Cardiac muscle cell (in vitro differentiated cells and primary cell): ENCODE measurements around the gene HS2ST1. TPM values are rescaled to one million over a fixed set of nuclear protein-coding genes. Genes with fewer than 3 reads are reported as not detected.

Source experiments
- DNase-seq, 2 donors: peaks; one replicate each; pipeline versions ENCODE4 v3.0.0 to v3.0.0-alpha.2; 2010 to 2017; ENCODE audit warnings: low read depth in 1 of 2, low spot score in 1 of 2
- H3K27ac ChIP-seq: fragments of 200-600 bp; sonication (generic); 2 replicates; pipeline ENCODE4 v1.5.1; 2016
- H3K27me3 ChIP-seq: fragments of 200-600 bp; sonication (generic); 2 replicates; pipeline ENCODE4 v1.6.0; 2016; ENCODE audit warnings: control low read depth
- H3K36me3 ChIP-seq: fragments of 200-600 bp; sonication (generic); 2 replicates; pipeline ENCODE4 v1.5.1; 2016; ENCODE audit warnings: control low read depth
- H3K4me1 ChIP-seq: fragments of 200-600 bp; sonication (generic); 2 replicates; pipeline ENCODE4 v1.8.1; 2017; ENCODE audit warnings: low read depth, mild to moderate bottlenecking, mixed run types
- H3K4me3 ChIP-seq: fragments of 200-600 bp; sonication (generic); 2 replicates; pipeline ENCODE4 v1.5.1; 2016; ENCODE audit warnings: mild to moderate bottlenecking
- H3K9me3 ChIP-seq: fragments of 200-600 bp; sonication (generic); 2 replicates; pipeline ENCODE4 v1.5.1; 2017; ENCODE audit warnings: low read depth, mild to moderate bottlenecking, control low read depth
- polyA plus RNA-seq: library from polyadenylated mRNA; unstranded; fragments of >200 nt; fragmentation: Nextera tagmentation; extraction: Ambion mirVana; gene quantifications from 2 replicates; pipeline ENCODE4 v1.2.1, GENCODE V29; 2016
- total RNA-seq: library from RNA; depleted of rRNA; stranded (reverse); fragments of >200 nt; gene quantifications from 2 replicates; pipeline ENCODE4 v1.2.3, GENCODE V29; 2016
- TF ChIP-seq, protein P1 (sequence below): IDR thresholded peaks from 2 replicates; pipeline ENCODE4 v1.5.1; 2012; ENCODE audit warnings: low read depth, mild to moderate bottlenecking, low read length

The HS2ST1 gene
- total and polyA plus RNA-seq, 2 experiments from 2014 or later: 13.9 to 19.0 TPM

DNA sequence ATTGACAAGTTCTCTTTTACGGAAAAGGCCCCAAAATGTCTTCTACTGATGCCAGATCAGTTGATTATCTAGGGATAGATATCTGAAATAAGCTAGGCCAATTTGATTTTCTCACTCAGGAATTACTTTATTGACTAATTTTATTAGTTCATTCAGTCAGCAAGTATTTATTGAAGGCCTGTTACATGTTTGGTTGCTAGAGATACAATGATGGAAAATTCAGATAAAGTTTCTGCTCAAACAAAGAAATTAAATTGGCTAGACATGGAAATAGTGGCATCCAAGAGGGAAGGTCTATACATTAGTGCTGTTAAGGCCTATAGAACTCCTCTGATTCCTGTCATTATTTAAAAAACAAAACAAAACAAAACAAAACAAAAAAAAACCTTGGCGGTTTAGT is 56.5 kb downstream of the HS2ST1 start:
- Histone ChIP-seq H3K27me3 (no peaks in the 10 kb centered on the region), H3K36me3 (no peaks in the 10 kb centered on the region), H3K27ac (no peak overlapping the region), H3K9me3 (no peaks in the 10 kb centered on the region), H3K4me1 (peaks cover 3% of the 10 kb centered on the region), H3K4me3 (no peak overlapping the region)
- DNase-seq: no peak
- TF ChIP-seq, protein P1, sequence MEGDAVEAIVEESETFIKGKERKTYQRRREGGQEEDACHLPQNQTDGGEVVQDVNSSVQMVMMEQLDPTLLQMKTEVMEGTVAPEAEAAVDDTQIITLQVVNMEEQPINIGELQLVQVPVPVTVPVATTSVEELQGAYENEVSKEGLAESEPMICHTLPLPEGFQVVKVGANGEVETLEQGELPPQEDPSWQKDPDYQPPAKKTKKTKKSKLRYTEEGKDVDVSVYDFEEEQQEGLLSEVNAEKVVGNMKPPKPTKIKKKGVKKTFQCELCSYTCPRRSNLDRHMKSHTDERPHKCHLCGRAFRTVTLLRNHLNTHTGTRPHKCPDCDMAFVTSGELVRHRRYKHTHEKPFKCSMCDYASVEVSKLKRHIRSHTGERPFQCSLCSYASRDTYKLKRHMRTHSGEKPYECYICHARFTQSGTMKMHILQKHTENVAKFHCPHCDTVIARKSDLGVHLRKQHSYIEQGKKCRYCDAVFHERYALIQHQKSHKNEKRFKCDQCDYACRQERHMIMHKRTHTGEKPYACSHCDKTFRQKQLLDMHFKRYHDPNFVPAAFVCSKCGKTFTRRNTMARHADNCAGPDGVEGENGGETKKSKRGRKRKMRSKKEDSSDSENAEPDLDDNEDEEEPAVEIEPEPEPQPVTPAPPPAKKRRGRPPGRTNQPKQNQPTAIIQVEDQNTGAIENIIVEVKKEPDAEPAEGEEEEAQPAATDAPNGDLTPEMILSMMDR: no peak

DNA sequence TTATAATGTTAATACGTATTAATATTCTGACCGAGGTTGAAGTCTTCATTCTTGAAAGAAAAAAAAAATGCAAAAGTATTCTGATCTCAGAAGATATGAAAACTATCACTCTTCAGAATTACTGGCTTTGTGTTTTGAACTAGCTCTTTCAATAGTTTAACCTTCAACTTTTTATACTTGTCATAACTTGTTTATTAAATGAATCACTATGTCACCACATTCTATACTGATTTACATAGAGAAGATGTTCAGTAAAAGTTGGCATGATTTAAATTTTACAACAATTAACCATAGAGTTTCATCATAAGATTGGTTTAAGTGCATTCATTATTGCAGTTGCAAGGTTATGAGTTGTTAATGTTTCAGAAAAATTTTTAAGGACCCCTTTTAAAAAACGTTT is 57.3 kb downstream of the HS2ST1 start:
- DNase-seq: no peak
- Histone ChIP-seq H3K4me1 (no peaks in the 10 kb centered on the region), H3K36me3 (no peaks in the 10 kb centered on the region), H3K4me3 (no peak overlapping the region), H3K27ac (no peak overlapping the region), H3K27me3 (no peaks in the 10 kb centered on the region), H3K9me3 (no peaks in the 10 kb centered on the region)
- TF ChIP-seq, protein P1: no peak

DNA sequence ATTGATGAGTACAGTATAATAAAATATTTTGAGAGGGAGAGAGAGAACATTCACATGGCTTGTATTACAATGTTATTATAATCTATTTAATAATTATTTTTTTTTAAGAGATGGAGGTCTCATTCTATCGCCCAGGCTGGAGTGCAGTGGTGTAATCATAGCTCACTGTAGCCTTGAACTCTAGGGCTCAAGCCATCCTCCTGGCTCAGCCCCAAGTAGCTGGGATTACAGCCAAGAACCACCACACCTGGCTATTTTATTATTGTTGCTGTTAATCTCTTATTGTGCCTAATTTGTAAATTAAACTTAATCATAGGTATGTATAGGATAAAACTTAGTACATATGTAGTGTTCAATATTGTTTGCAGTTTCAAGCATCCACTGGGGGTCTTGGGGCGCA is 57.8 kb downstream of the HS2ST1 start:
- Histone ChIP-seq H3K27ac (no peak overlapping the region), H3K4me3 (no peak overlapping the region), H3K27me3 (no peaks in the 10 kb centered on the region), H3K9me3 (no peaks in the 10 kb centered on the region), H3K4me1 (no peaks in the 10 kb centered on the region), H3K36me3 (no peaks in the 10 kb centered on the region)
- TF ChIP-seq, protein P1: no peak
- no peak for DNase-seq

DNA sequence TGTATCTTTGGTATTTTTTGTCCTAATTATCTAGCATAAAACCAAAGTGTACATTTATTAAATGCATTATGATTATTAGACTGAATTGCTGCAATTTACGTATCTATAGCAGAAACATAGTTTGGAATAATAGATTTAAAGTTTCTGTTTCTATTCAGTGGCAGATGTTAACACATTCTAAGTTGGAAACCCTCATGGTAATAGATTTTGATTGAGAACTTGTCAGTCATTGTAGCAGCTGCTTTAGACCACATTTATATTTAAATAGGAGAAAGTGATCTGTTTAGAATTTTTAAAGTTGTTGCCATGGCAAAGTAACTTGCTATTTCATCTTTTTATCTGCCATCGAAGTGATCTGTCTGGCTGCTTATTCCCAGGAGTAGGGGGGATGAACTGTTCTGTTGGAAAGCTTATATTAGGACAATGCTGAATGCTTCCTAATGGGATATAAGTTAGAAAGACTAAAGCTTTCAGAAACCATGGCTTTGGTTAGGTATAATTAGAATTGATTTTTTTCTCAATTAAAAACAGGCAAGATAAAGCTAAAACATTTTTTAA is 61.6 kb downstream of the HS2ST1 start:
- DNase-seq: no peak
- Histone ChIP-seq H3K4me3 (no peak overlapping the region), H3K36me3 (no peaks in the 10 kb centered on the region), H3K27me3 (no peaks in the 10 kb centered on the region), H3K4me1 (no peaks in the 10 kb centered on the region), H3K27ac (no peak overlapping the region), H3K9me3 (no peaks in the 10 kb centered on the region)
- TF ChIP-seq, protein P1: no peak

DNA sequence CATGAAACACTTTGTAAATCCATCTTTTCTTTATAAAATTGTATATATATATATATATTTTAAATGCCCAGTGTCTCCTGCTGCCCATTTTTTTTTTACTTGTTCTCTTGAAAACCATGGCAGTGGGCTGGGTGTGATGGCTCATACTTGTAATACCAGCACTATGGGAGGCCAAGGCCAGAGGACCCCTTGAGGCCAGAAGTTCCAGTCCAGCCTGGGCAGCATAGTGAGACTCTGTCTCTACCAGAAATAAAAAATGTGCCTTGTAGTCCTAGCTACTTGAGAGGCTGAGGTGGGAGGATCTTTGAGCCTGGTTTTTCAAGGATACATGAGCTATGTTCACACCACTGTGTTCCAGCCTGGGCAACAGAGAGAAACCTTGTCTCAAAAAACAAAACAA is 62.2 kb downstream of the HS2ST1 start:
- Histone ChIP-seq H3K4me1 (no peaks in the 10 kb centered on the region), H3K27me3 (no peaks in the 10 kb centered on the region), H3K9me3 (no peaks in the 10 kb centered on the region), H3K36me3 (no peaks in the 10 kb centered on the region), H3K27ac (no peak overlapping the region), H3K4me3 (no peak overlapping the region)
- no peak for DNase-seq
- TF ChIP-seq, protein P1: no peak
